Measurements from ENCODE around the gene FOXL3.

The FOXL3 gene

DNA sequence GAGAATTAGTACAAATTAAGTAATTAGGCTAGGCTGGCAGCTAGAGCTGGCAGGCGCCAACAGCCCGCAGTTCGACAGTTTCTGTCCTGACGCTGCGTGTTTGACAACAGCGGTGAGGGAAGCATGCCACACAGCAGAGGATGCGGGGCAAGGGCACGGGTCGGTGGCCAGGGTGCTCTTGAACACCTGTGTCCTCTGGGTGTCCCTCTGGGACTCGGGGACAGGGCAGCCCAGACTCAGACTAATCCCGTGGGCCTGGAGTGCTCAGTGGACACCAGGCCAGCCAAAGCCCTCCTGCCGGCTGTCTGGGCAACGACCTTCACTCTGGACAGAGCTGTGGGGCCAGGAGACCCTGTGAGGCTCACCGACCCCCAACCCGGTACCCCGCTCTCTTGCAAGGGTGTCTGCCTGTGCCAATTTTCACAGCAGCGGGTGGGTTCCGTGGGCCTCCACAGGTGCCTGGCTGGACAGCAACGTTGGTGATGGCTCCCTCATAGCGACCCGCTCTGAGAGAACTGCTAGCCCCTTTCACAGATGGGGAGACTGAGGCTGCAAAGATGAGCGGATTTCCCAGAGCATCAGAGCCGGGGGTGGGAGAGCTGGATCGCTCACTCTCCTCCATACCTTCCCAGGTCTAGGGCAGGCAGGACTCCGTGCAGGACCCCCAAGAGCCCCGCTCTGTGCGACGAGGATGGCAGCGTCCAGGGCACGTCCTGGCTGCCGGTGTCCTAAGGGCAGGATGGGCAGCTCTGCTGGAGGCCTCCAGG is 48.5 kb downstream of the FOXL3 start:
- no peak overlapping the region for H3K27ac ChIP-seq (ENCODE audit: low read length)
- ATAC-seq (ENCODE audit: insufficient read depth, low read depth) (no peak), DNase-seq (no peak)
- no peaks in the 10 kb centered on the region for H3K4me1 ChIP-seq (ENCODE audit: insufficient read depth, low read length)
- no peak overlapping the region for H3K4me3 ChIP-seq (ENCODE audit: low read depth in 1 of 2, low read length in 2 of 2)
- H3K27me3 ChIP-seq (ENCODE audit: insufficient read depth, low read length, poor library complexity), result no peaks in the 10 kb centered on the region
- no peaks in the 10 kb centered on the region for H3K36me3 ChIP-seq (ENCODE audit: insufficient read depth, low read length)
- no peaks in the 10 kb centered on the region for H3K79me2 ChIP-seq (ENCODE audit: insufficient read depth, low read length)
- TF ChIP-seq, protein P1, sequence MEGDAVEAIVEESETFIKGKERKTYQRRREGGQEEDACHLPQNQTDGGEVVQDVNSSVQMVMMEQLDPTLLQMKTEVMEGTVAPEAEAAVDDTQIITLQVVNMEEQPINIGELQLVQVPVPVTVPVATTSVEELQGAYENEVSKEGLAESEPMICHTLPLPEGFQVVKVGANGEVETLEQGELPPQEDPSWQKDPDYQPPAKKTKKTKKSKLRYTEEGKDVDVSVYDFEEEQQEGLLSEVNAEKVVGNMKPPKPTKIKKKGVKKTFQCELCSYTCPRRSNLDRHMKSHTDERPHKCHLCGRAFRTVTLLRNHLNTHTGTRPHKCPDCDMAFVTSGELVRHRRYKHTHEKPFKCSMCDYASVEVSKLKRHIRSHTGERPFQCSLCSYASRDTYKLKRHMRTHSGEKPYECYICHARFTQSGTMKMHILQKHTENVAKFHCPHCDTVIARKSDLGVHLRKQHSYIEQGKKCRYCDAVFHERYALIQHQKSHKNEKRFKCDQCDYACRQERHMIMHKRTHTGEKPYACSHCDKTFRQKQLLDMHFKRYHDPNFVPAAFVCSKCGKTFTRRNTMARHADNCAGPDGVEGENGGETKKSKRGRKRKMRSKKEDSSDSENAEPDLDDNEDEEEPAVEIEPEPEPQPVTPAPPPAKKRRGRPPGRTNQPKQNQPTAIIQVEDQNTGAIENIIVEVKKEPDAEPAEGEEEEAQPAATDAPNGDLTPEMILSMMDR (IDR thresholded peaks at IDR 0.05; ENCODE audit: borderline replicate concordance, extremely low read depth, low read length, poor library complexity, severe bottlenecking), result no peak
- TF ChIP-seq EZH2 (IDR thresholded peaks at IDR 0.05; ENCODE audit: borderline replicate concordance, low read depth, low read length, severe bottlenecking), result no peak
- H4K20me1 ChIP-seq (ENCODE audit: insufficient read depth, low read length), result no peaks in the 10 kb centered on the region
- H3K9ac ChIP-seq (ENCODE audit: low read depth, low read length), result no peak overlapping the region
- H3K4me2 ChIP-seq (ENCODE audit: insufficient read depth, low read length), result no peak overlapping the region
- peaks cover 8% of the 10 kb centered on the region for H3K9me3 ChIP-seq (ENCODE audit: insufficient read depth, low read length, severe bottlenecking)
- no peak overlapping the region for H2AFZ ChIP-seq (ENCODE audit: low read depth, low read length)

DNA sequence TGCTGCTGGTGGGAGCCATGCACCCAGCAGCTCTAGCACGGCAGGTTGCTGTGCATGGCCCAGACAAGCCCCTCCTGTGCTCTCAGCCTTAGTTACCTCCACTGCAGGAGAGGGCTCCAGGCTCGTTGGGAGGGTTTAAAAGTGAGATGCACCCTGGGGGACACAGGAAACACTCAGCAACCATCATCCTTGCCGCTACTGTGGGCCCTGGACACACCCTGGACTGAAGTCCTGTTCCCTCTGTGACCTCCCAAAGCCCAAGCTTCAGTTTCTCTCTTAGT is 49.0 kb downstream of the FOXL3 start:
- no peak overlapping the region for H3K9ac ChIP-seq (ENCODE audit: low read depth, low read length)
- H3K4me3 ChIP-seq (ENCODE audit: low read depth in 1 of 2, low read length in 2 of 2), result no peak overlapping the region
- no peak overlapping the region for H2AFZ ChIP-seq (ENCODE audit: low read depth, low read length)
- H4K20me1 ChIP-seq (ENCODE audit: insufficient read depth, low read length), result no peaks in the 10 kb centered on the region
- no peak overlapping the region for H3K4me2 ChIP-seq (ENCODE audit: insufficient read depth, low read length)
- no peaks in the 10 kb centered on the region for H3K4me1 ChIP-seq (ENCODE audit: insufficient read depth, low read length)
- H3K36me3 ChIP-seq (ENCODE audit: insufficient read depth, low read length), result no peaks in the 10 kb centered on the region
- DNase-seq, result no peak
- H3K79me2 ChIP-seq (ENCODE audit: insufficient read depth, low read length), result no peaks in the 10 kb centered on the region
- H3K27me3 ChIP-seq (ENCODE audit: insufficient read depth, low read length, poor library complexity), result no peaks in the 10 kb centered on the region
- H3K27ac ChIP-seq (ENCODE audit: low read length), result no peak overlapping the region
- peaks cover 7% of the 10 kb centered on the region for H3K9me3 ChIP-seq (ENCODE audit: insufficient read depth, low read length, severe bottlenecking)
- TF ChIP-seq, protein P1 (IDR thresholded peaks at IDR 0.05; ENCODE audit: borderline replicate concordance, extremely low read depth, low read length, poor library complexity, severe bottlenecking), result no peak
- no peak for TF ChIP-seq EZH2 (IDR thresholded peaks at IDR 0.05; ENCODE audit: borderline replicate concordance, low read depth, low read length, severe bottlenecking)
- ATAC-seq (ENCODE audit: insufficient read depth, low read depth), result no peak

DNA sequence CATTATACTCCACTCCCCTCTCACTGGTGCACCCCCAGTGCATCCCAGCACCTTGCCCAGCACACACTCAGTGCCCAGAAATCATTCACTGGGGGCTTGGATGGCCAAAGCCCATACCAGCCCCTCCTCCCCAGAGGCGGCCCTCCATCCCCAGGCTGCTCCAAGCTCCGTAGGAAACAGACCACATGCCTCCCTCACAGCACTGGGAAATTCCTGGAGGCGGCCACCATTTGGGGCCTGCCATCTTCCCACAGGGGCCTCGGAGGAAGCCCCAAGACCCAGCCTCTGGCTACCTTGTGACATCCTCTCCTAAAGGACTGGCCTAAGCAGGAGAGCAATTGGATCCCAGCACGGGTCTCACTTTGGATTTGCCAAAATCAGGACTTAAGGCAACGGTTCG is 49.7 kb downstream of the FOXL3 start:
- no peak overlapping the region for H3K4me2 ChIP-seq (ENCODE audit: insufficient read depth, low read length)

More for the DNA sequence above, 49.7 kb downstream of the FOXL3 start:
- H3K27me3 ChIP-seq (ENCODE audit: insufficient read depth, low read length, poor library complexity), result no peaks in the 10 kb centered on the region
- H3K27ac ChIP-seq (ENCODE audit: low read length), result no peak overlapping the region
- no peaks in the 10 kb centered on the region for H3K36me3 ChIP-seq (ENCODE audit: insufficient read depth, low read length)
- H3K9ac ChIP-seq (ENCODE audit: low read depth, low read length), result no peak overlapping the region
- peaks cover under 1% of the 10 kb centered on the region for H3K9me3 ChIP-seq (ENCODE audit: insufficient read depth, low read length, severe bottlenecking)
- no peaks in the 10 kb centered on the region for H3K4me1 ChIP-seq (ENCODE audit: insufficient read depth, low read length)
- no peaks in the 10 kb centered on the region for H3K79me2 ChIP-seq (ENCODE audit: insufficient read depth, low read length)
- H4K20me1 ChIP-seq (ENCODE audit: insufficient read depth, low read length), result no peaks in the 10 kb centered on the region
- no peak overlapping the region for H2AFZ ChIP-seq (ENCODE audit: low read depth, low read length)
- DNase-seq (no peak), ATAC-seq (ENCODE audit: insufficient read depth, low read depth) (no peak)
- TF ChIP-seq, protein P1 (IDR thresholded peaks at IDR 0.05; ENCODE audit: borderline replicate concordance, extremely low read depth, low read length, poor library complexity, severe bottlenecking), result no peak
- TF ChIP-seq EZH2 (IDR thresholded peaks at IDR 0.05; ENCODE audit: borderline replicate concordance, low read depth, low read length, severe bottlenecking), result no peak
- no peak overlapping the region for H3K4me3 ChIP-seq (ENCODE audit: low read depth in 1 of 2, low read length in 2 of 2)
